ENCODE data around the gene ATG10.

DNA sequence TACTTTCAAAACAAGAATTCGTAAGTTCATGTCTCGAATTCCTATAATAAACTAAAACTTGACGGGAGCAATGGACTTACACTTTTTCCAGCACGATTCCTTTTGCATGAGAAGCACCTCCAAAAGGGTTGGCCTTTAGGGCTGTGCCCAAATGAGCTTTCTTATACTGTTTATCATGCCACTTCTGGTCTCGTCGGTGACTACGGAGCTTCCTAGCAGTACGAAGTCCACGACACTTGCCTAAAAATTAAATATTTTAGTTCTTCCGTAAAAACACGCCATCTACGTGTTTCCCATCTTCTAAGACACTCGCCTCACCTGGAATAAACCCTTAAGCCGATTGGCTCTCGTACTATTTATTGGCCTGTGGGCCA, 305.8 kb downstream of the ATG10 start:
- TF ChIP-seq, protein P1, sequence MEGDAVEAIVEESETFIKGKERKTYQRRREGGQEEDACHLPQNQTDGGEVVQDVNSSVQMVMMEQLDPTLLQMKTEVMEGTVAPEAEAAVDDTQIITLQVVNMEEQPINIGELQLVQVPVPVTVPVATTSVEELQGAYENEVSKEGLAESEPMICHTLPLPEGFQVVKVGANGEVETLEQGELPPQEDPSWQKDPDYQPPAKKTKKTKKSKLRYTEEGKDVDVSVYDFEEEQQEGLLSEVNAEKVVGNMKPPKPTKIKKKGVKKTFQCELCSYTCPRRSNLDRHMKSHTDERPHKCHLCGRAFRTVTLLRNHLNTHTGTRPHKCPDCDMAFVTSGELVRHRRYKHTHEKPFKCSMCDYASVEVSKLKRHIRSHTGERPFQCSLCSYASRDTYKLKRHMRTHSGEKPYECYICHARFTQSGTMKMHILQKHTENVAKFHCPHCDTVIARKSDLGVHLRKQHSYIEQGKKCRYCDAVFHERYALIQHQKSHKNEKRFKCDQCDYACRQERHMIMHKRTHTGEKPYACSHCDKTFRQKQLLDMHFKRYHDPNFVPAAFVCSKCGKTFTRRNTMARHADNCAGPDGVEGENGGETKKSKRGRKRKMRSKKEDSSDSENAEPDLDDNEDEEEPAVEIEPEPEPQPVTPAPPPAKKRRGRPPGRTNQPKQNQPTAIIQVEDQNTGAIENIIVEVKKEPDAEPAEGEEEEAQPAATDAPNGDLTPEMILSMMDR (IDR thresholded peaks at IDR 0.05): no peak
- TF ChIP-seq EP300 (IDR thresholded peaks at IDR 0.05): no peak
- no peak for TF ChIP-seq POLR2AphosphoS5 (IDR thresholded peaks at IDR 0.05)
- TF ChIP-seq POLR2A (IDR thresholded peaks at IDR 0.05): no peak

Data from suprapubic skin (tissue), 4 donors.